Kidney (tissue), 14 donors: ENCODE data around the gene MMP15. TPM values are rescaled to one million over a fixed set of nuclear protein-coding genes. Genes with fewer than 3 reads are reported as not detected.

Experiments
- DNase-seq, 5 donors: peaks; one replicate each; pipeline ENCODE4 v3.0.0-alpha.2; 2013 to 2020
- FAIRE-seq: peaks from 2 replicates; lab custom pipeline; 2012; peaks lifted over from hg19 to GRCh38; lab: Jason Lieb, UNC
- H3K27ac ChIP-seq, 2 donors: one replicate each; pipeline ENCODE4 v1.7.0; 2013; ENCODE audit warnings: low read depth in 2 of 2, low read length in 2 of 2, inconsistent platforms in 1 of 2
- H3K27me3 ChIP-seq: one replicate; pipeline ENCODE4 v1.7.1; 2013; ENCODE audit warnings: low read length, inconsistent platforms; ENCODE audit not compliant: control insufficient read depth, insufficient read depth
- H3K36me3 ChIP-seq, 3 donors: one replicate each; pipeline versions ENCODE4 v1.7.0 to v1.7.1; 2013; ENCODE audit warnings: low read length in 3 of 3, control low read depth in 1 of 3, inconsistent platforms in 1 of 3; ENCODE audit not compliant: insufficient read depth in 3 of 3, control insufficient read depth in 2 of 3
- H3K4me1 ChIP-seq, 3 donors: one replicate each; pipeline versions ENCODE4 v1.7.0 to v1.7.1; 2013; ENCODE audit warnings: low read length in 3 of 3, inconsistent platforms in 1 of 3, low read depth in 1 of 3; ENCODE audit not compliant: control insufficient read depth in 2 of 3, insufficient read depth in 2 of 3
- H3K4me3 ChIP-seq, 3 donors: one replicate each; pipeline versions ENCODE4 v1.7.0 to v1.8.1; 2013; ENCODE audit warnings: low read length in 3 of 3, control low read depth in 1 of 3, inconsistent platforms in 1 of 3
- H3K9ac ChIP-seq, 3 donors: one replicate each; pipeline versions ENCODE4 v1.7.0 to v1.7.1; 2013; ENCODE audit warnings: low read length in 3 of 3, control low read depth in 1 of 3, inconsistent platforms in 1 of 3
- H3K9me3 ChIP-seq, 3 donors: one replicate each; pipeline versions ENCODE4 v1.7.0 to v1.7.1; 2013; ENCODE audit warnings: low read length in 3 of 3, control low read depth in 1 of 3, inconsistent platforms in 1 of 3; ENCODE audit not compliant: control insufficient read depth in 2 of 3, insufficient read depth in 1 of 3
- intact Hi-C: fragments of 100-400 bp; cut with DNase I; formaldehyde crosslinking; loops from one replicate; pipeline ENCODE4 v1.11.1; 2022
- polyA plus RNA-seq: library from polyadenylated mRNA; stranded (reverse); fragments of 350-450 nt; fragmentation: Illumina TruSeq; extraction: RNeasy Lipid Tissue Mini Kit (QIAGEN cat#74804); gene quantifications from one replicate; pipeline ENCODE4 v1.2.3, GENCODE V29; 2014; ENCODE audit warnings: low read depth, low replicate concordance; ENCODE audit not compliant: insufficient read depth
- total RNA-seq: library from RNA; stranded (reverse); fragmentation: NEBNext Ultra II Directional; extraction: Animal tissue kit (Norgen Biotek cat#: 25700); gene quantifications from one replicate; pipeline ENCODE4 v1.2.1, GENCODE V29; 2021
- TF ChIP-seq, protein P1 (sequence below): IDR thresholded peaks from 3 replicates; pipeline ENCODE4 v1.5.1; 2012; ENCODE audit warnings: mild to moderate bottlenecking, moderate library complexity, borderline replicate concordance; ENCODE audit not compliant: insufficient read depth; ENCODE audit errors: extremely low read depth
- donor health status: control.
- donor health status: control.
- donor health status: control.
- donor health status: control.
- donor health status: control.
- donor health status: DM: yes; HTN: yes; CAD: no.
- donor health status: Normal renal cell carcinoma (clear cell type).

MMP15 gene
- total and polyA plus RNA-seq, 2 donors from 2014 or later: 19.1 to 31.4 TPM

DNA sequence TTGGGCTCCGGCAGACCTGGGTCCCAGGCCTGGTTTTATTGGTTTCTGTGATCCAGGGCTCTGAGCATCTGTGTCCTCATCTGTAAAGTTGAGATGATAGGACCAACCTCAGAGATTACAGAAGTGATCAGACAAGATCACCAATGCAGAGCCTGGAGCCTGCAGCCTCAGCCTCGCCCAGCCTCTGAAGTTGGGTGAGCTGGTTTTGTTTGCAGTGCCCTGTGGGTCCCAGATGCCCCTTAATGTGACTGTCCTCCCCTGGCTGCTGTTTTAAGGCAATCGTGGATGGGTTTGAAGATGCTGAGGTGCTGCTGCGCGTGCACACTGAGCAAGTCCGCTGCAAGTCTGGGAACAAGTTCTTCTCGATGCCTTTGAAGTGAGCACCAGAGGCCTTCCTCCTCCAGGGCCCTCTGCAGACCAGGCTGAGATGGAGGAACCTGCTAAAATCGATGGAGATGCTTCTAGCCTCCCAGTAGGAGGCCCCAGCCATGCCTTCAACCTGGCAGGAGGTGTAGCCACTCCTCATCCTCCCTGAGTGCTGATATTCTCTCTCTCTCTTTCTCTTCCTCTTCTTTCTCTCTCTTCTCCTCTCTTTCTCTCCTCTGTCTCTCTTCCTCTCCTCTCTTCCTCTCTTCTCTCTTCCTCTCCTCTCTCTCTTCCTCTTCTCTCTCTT lies 5.6 kb upstream of the MMP15 start:
- DNase-seq: peak in 2 of 5 donors; percentile 26 to 27
- Histone ChIP-seq H3K4me1 (peaks cover 3 to 11% (median 5%) of the 10 kb centered on the region in 3 donors), H3K36me3 (no peaks in the 10 kb centered on the region), H3K27ac (no peak overlapping the region), H3K9ac (no peak overlapping the region), H3K9me3 (no peaks in the 10 kb centered on the region), H3K27me3 (no peaks in the 10 kb centered on the region), H3K4me3 (no peak overlapping the region)
- intact Hi-C loops: loop anchor here (10.0 kb wide), 1 partner anchor 105 kb away; the partner anchor contains the start of gene CFAP20
- no peak for FAIRE-seq
- TF ChIP-seq, protein P1, sequence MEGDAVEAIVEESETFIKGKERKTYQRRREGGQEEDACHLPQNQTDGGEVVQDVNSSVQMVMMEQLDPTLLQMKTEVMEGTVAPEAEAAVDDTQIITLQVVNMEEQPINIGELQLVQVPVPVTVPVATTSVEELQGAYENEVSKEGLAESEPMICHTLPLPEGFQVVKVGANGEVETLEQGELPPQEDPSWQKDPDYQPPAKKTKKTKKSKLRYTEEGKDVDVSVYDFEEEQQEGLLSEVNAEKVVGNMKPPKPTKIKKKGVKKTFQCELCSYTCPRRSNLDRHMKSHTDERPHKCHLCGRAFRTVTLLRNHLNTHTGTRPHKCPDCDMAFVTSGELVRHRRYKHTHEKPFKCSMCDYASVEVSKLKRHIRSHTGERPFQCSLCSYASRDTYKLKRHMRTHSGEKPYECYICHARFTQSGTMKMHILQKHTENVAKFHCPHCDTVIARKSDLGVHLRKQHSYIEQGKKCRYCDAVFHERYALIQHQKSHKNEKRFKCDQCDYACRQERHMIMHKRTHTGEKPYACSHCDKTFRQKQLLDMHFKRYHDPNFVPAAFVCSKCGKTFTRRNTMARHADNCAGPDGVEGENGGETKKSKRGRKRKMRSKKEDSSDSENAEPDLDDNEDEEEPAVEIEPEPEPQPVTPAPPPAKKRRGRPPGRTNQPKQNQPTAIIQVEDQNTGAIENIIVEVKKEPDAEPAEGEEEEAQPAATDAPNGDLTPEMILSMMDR: no peak

DNA sequence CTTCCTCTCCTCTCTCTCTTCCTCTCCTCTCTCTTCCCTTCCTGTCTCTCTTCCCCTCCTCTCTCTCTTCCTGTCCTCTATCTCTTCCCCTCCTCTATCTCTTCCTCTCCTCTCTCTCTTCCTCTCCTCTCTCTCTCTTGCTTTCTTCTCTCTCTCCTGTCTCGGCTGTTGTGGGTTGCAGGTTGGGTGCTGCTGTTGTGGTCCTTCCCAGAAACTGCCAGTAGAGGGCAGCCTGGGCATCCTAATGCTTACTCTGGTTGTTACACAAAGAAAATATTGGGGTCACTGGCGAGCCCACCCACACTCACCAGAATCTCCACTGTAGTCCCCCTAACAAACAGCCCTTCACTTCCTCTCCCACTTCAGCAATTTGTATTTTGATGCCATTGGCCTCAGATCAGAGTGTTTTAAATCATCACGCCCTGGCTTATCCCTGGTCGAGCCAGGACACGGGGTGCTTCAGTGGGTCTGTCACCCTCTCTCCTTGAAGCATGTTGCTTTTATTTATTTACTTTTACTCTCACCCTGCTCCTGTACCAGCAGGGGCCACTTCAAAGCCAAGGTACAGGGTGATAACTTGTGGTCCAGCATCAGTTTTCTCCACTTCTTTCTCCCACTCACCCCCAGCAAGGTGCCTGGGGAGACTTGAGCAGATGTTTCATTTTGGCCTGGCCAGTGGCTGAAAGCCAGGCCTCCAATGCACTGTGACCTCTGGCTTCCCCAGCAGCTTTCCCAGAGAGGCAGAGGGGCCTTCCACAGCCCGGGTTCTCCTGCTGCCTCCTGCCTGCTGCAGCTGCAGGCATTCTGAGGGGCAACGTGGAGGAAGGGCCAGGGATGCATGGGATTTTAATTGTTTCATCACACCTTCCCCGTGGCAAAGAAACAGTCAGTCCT lies 4.7 kb upstream of the MMP15 start:
- no peak overlapping the region for H3K9ac ChIP-seq
- FAIRE-seq (no peak), DNase-seq (peak; percentile 53 to 84 (median 67))
- H3K9me3 ChIP-seq: no peaks in the 10 kb centered on the region
- H3K27ac ChIP-seq: no peak overlapping the region
- H3K4me1 ChIP-seq: peaks cover 3 to 11% (median 5%) of the 10 kb centered on the region in 3 donors
- no peaks in the 10 kb centered on the region for H3K27me3 ChIP-seq
- no peak overlapping the region for H3K4me3 ChIP-seq
- no peaks in the 10 kb centered on the region for H3K36me3 ChIP-seq
- TF ChIP-seq, protein P1: peak; percentile 72
- intact Hi-C loops: loop anchor here (10.0 kb wide), 1 partner anchor 104 kb away; the partner anchor contains the start of gene CFAP20

DNA sequence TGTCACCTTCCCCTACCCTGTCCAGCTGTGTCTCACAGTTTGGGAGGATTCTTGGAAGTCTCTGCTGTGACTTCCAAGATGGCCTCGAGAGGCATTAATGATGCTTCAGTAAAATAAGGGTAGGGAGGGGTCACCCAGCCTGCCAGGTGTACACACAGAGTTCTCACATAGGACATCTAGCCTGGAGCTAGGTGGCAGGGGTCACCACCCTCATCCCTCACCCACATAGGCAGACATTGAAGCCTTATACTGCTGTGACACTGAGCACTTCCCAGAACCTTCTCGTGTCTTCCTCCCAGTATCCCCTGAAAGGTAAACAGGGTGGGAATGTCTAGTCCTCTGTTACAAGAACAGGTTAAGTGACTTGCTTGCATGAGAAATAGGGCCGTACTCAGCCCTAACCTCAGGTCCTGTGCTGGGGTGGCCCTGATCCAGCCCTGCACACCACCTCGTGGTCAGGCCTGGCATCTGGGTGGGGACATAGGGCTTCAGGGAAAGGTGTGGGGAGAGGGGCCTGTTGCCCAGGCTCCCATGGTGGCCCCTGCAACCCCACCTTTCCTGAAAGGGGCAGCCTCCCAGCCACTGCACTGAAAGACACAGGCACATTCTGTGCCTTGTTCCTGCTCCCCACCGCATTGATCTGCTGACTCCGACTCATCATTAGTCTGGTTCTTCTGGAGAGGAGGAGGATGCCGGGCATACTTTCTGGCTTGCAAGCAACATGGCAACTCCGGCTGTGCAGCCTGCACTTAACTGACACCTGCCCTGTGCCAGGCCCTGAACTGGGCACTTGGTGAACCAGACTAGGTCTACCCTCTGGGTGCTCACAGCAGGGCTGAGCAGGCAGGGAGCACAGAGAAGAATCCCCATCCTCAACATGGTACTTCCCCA lies 3.6 kb upstream of the MMP15 start:
- intact Hi-C loops: loop anchor here (10.0 kb wide), 1 partner anchor 103 kb away; the partner anchor contains the start of gene CFAP20
- Histone ChIP-seq H3K9me3 (no peaks in the 10 kb centered on the region), H3K27ac (no peak overlapping the region), H3K4me1 (peaks cover 3 to 11% (median 5%) of the 10 kb centered on the region in 3 donors), H3K27me3 (no peaks in the 10 kb centered on the region), H3K36me3 (no peaks in the 10 kb centered on the region), H3K4me3 (no peak overlapping the region), H3K9ac (no peak overlapping the region)
- peak in 1 of 5 donors; percentile 66 for DNase-seq
- no peak for FAIRE-seq
- TF ChIP-seq, protein P1: no peak
